ENCODE data around the gene LAP3. TPM values are rescaled to one million over a fixed set of nuclear protein-coding genes. Genes with fewer than 3 reads are reported as not detected.

Gene LAP3
- total RNA-seq, 1 donor from 2014 or later: 94.9 TPM

GRCh38 chr4:17636696-17637622, 60.0 kb downstream of the LAP3 start:
- H3K4me3 Mint-ChIP-seq (ENCODE audit: low read depth): no peak overlapping the region
- peaks cover 27% of the 10 kb centered on the region for H3K36me3 Mint-ChIP-seq (ENCODE audit: low read depth)
- peak; percentile 55 for DNase-seq (ENCODE audit: low spot score)
- H3K9me3 Mint-ChIP-seq: no peaks in the 10 kb centered on the region
- intact Hi-C loops (cut with micrococcal nuclease): loop anchor here (1.0 to 10.0 kb wide), 4 partner anchors 22 to 958 kb away; partner anchors contain the start of genes LAP3 and MED28
- H3K27ac Mint-ChIP-seq: no peak overlapping the region
- H3K27me3 Mint-ChIP-seq (ENCODE audit: low read depth): no peaks in the 10 kb centered on the region
- H3K4me1 Mint-ChIP-seq (ENCODE audit: low read depth): no peaks in the 10 kb centered on the region

- H3K27ac Mint-ChIP-seq: no peak overlapping the region
- H3K9me3 Mint-ChIP-seq: no peaks in the 10 kb centered on the region
- H3K4me1 Mint-ChIP-seq (ENCODE audit: low read depth): no peaks in the 10 kb centered on the region
- DNase-seq (ENCODE audit: low spot score): no peak
- peaks cover 23% of the 10 kb centered on the region for H3K36me3 Mint-ChIP-seq (ENCODE audit: low read depth)
- H3K27me3 Mint-ChIP-seq (ENCODE audit: low read depth): no peaks in the 10 kb centered on the region
- H3K4me3 Mint-ChIP-seq (ENCODE audit: low read depth): no peak overlapping the region
- intact Hi-C loops (cut with micrococcal nuclease): loop anchor here (10.0 kb wide), 1 partner anchor 956 kb away; no protein-coding TSS in a partner anchor
Measured at GRCh38 chr4:17639136-17639535, 62.1 kb downstream of the LAP3 start.

GRCh38 chr4:17642398-17642783, 65.4 kb downstream of the LAP3 start:
- no peak overlapping the region for H3K4me3 Mint-ChIP-seq (ENCODE audit: low read depth)
- no peaks in the 10 kb centered on the region for H3K4me1 Mint-ChIP-seq (ENCODE audit: low read depth)
- no peaks in the 10 kb centered on the region for H3K9me3 Mint-ChIP-seq
- intact Hi-C loops (cut with micrococcal nuclease): no loop called here
- H3K27me3 Mint-ChIP-seq (ENCODE audit: low read depth): no peaks in the 10 kb centered on the region
- DNase-seq (ENCODE audit: low spot score): no peak
- peaks cover 10% of the 10 kb centered on the region for H3K36me3 Mint-ChIP-seq (ENCODE audit: low read depth)
- H3K27ac Mint-ChIP-seq: no peak overlapping the region

GRCh38 chr4:17646693-17647092, 69.7 kb downstream of the LAP3 start:
- no peaks in the 10 kb centered on the region for H3K9me3 Mint-ChIP-seq
- H3K4me1 Mint-ChIP-seq (ENCODE audit: low read depth): peaks cover 3% of the 10 kb centered on the region
- intact Hi-C loops (cut with micrococcal nuclease): no loop called here
- H3K36me3 Mint-ChIP-seq (ENCODE audit: low read depth): peaks cover 8% of the 10 kb centered on the region
- no peak overlapping the region for H3K4me3 Mint-ChIP-seq (ENCODE audit: low read depth)
- no peaks in the 10 kb centered on the region for H3K27me3 Mint-ChIP-seq (ENCODE audit: low read depth)
- H3K27ac Mint-ChIP-seq: no peak overlapping the region
- no peak for DNase-seq (ENCODE audit: low spot score)

- Mint-ChIP-seq H3K4me1 (ENCODE audit: low read depth) (peaks cover 4% of the 10 kb centered on the region), H3K9me3 (no peaks in the 10 kb centered on the region), H3K4me3 (ENCODE audit: low read depth) (no peak overlapping the region), H3K36me3 (ENCODE audit: low read depth) (peaks cover 7% of the 10 kb centered on the region), H3K27ac (no peak overlapping the region), H3K27me3 (ENCODE audit: low read depth) (no peaks in the 10 kb centered on the region)
- no peak for DNase-seq (ENCODE audit: low spot score)
- intact Hi-C loops (cut with micrococcal nuclease): no loop called here
Measured at GRCh38 chr4:17647176-17647806, 70.3 kb downstream of the LAP3 start.

GRCh38 chr4:17647927-17648326, 70.9 kb downstream of the LAP3 start:
- Mint-ChIP-seq H3K4me1 (ENCODE audit: low read depth) (peaks cover 4% of the 10 kb centered on the region), H3K4me3 (ENCODE audit: low read depth) (no peak overlapping the region), H3K27ac (no peak overlapping the region), H3K27me3 (ENCODE audit: low read depth) (no peaks in the 10 kb centered on the region), H3K36me3 (ENCODE audit: low read depth) (peaks cover under 1% of the 10 kb centered on the region), H3K9me3 (no peaks in the 10 kb centered on the region)
- DNase-seq (ENCODE audit: low spot score): no peak
- intact Hi-C loops (cut with micrococcal nuclease): no loop called here

- Mint-ChIP-seq H3K27me3 (ENCODE audit: low read depth) (peaks cover 3% of the 10 kb centered on the region), H3K9me3 (no peaks in the 10 kb centered on the region), H3K27ac (no peak overlapping the region), H3K36me3 (ENCODE audit: low read depth) (no peaks in the 10 kb centered on the region), H3K4me1 (ENCODE audit: low read depth) (peaks cover 4% of the 10 kb centered on the region), H3K4me3 (ENCODE audit: low read depth) (no peak overlapping the region)
- no peak for DNase-seq (ENCODE audit: low spot score)
- intact Hi-C loops (cut with micrococcal nuclease): no loop called here
Measured at GRCh38 chr4:17650406-17650805, 73.4 kb downstream of the LAP3 start.

- H3K27me3 Mint-ChIP-seq (ENCODE audit: low read depth): peaks cover 6% of the 10 kb centered on the region
- intact Hi-C loops (cut with micrococcal nuclease): no loop called here
- H3K27ac Mint-ChIP-seq: no peak overlapping the region
- H3K36me3 Mint-ChIP-seq (ENCODE audit: low read depth): no peaks in the 10 kb centered on the region
- peaks cover 4% of the 10 kb centered on the region for H3K4me1 Mint-ChIP-seq (ENCODE audit: low read depth)
- no peaks in the 10 kb centered on the region for H3K9me3 Mint-ChIP-seq
- no peak for DNase-seq (ENCODE audit: low spot score)
- H3K4me3 Mint-ChIP-seq (ENCODE audit: low read depth): no peak overlapping the region
Measured at GRCh38 chr4:17654701-17655100, 77.7 kb downstream of the LAP3 start.

GRCh38 chr4:17657090-17657489, 80.1 kb downstream of the LAP3 start:
- intact Hi-C loops (cut with micrococcal nuclease): no loop called here
- Mint-ChIP-seq H3K9me3 (no peaks in the 10 kb centered on the region), H3K27me3 (ENCODE audit: low read depth) (peaks cover 6% of the 10 kb centered on the region), H3K27ac (no peak overlapping the region), H3K4me3 (ENCODE audit: low read depth) (no peak overlapping the region), H3K36me3 (ENCODE audit: low read depth) (no peaks in the 10 kb centered on the region), H3K4me1 (ENCODE audit: low read depth) (no peaks in the 10 kb centered on the region)
- DNase-seq (ENCODE audit: low spot score): no peak

Other genes with a start within 250 kb of the LAP3 start
- gene QDPR, start 65.1 kb upstream of the LAP3 start, total RNA-seq: 28.2 and 34.3 TPM in 2 replicates
- gene CLRN2, start 62.0 kb upstream of the LAP3 start, total RNA-seq: not detected in 2 replicates
- 53.2 and 55.7 TPM in 2 replicates for gene MED28, start 37.4 kb downstream of the LAP3 start, total RNA-seq
- gene FAM184B, start 204.4 kb downstream of the LAP3 start, total RNA-seq: not detected in 2 replicates
- 41.1 and 41.7 TPM in 2 replicates for gene DCAF16, start 233.6 kb downstream of the LAP3 start, total RNA-seq
- 55.9 and 58.2 TPM in 2 replicates for gene NCAPG, start 233.8 kb downstream of the LAP3 start, total RNA-seq

All from activated T-helper 2 cell treated with anti-CD3 and anti-CD28 coated beads, Interferon-gamma antibody, Interleukin-2, Interleukin-4, amounts not matched to agents 10 μg/mL and 5 μg/mL and 100 μg/mL, durations not matched to agents 14 hours and 24 hours and 36 hours (primary cell).